SK-N-SH treated with all-trans-retinoic acid at 6 μM for 48 hours (cell line): ENCODE data around the gene TTC33.
A peak's percentile ranks its signal among the peaks of the same experiment; 100 is the strongest.

Experiments used
- ATAC-seq: fragments of 200-7000 bp; cut with Tn5 transposase; 3 replicates; pipeline ENCODE4 v1.9.1; 2020; ENCODE audit warnings: mild to moderate bottlenecking, moderate library complexity
- CREB5 ChIP-seq: fragments of 250-450 bp; sonication (Bioruptor Pico); IDR thresholded peaks from 2 replicates; pipeline ENCODE4 v1.5.1; 2020; ENCODE audit warnings: low read depth, mild to moderate bottlenecking, moderate library complexity
- CSDC2 ChIP-seq: fragments of 250-450 bp; sonication (Bioruptor Pico); IDR thresholded peaks from 2 replicates; pipeline ENCODE4 v1.5.0; 2020; ENCODE audit warnings: mild to moderate bottlenecking, moderate library complexity
- ESRRG ChIP-seq: fragments of 250-450 bp; sonication (Bioruptor Pico); IDR thresholded peaks from 2 replicates; pipeline ENCODE4 v1.6.1; 2021; ENCODE audit warnings: mild to moderate bottlenecking
- ISL1 ChIP-seq: fragments of 250-450 bp; sonication (Bioruptor Pico); IDR thresholded peaks from 2 replicates; pipeline ENCODE4 v2.1.2; 2022; ENCODE audit warnings: mild to moderate bottlenecking, moderate library complexity
- PPARA ChIP-seq: fragments of 250-450 bp; sonication (Bioruptor Pico); IDR thresholded peaks from 2 replicates; pipeline ENCODE4 v1.5.0; 2020; ENCODE audit warnings: mild to moderate bottlenecking, borderline replicate concordance
- SNAI2 ChIP-seq: fragments of 250-450 bp; sonication (Bioruptor Pico); IDR thresholded peaks from 2 replicates; pipeline ENCODE4 v1.5.0; 2020; ENCODE audit warnings: mild to moderate bottlenecking, moderate library complexity
- TCF4 ChIP-seq: fragments of 250-450 bp; sonication (Bioruptor Pico); IDR thresholded peaks from 2 replicates; pipeline ENCODE4 v1.8.0; 2021; ENCODE audit warnings: mild to moderate bottlenecking, moderate library complexity, borderline replicate concordance
- TOX ChIP-seq: fragments of 250-450 bp; sonication (Bioruptor Pico); IDR thresholded peaks from 2 replicates; pipeline ENCODE4 v1.8.0; 2021; ENCODE audit warnings: mild to moderate bottlenecking, moderate library complexity, borderline replicate concordance
- TSHZ2 ChIP-seq: fragments of 250-450 bp; sonication (Bioruptor Pico); IDR thresholded peaks from 2 replicates; pipeline ENCODE4 v1.5.0; 2020; ENCODE audit warnings: mild to moderate bottlenecking, moderate library complexity
- ZC3H10 ChIP-seq: fragments of 250-450 bp; sonication (Bioruptor Pico); IDR thresholded peaks from 2 replicates; pipeline ENCODE4 v1.5.1; 2021; ENCODE audit warnings: mild to moderate bottlenecking, moderate library complexity
- ZFP3 ChIP-seq: fragments of 250-450 bp; sonication (Bioruptor Pico); IDR thresholded peaks from 2 replicates; pipeline ENCODE4 v1.5.0; 2020; ENCODE audit warnings: mild to moderate bottlenecking, moderate library complexity
- ZFP30 ChIP-seq: fragments of 450-650 bp; formaldehyde crosslinking; IDR thresholded peaks from 2 replicates; pipeline ENCODE4 v1.5.0; 2022; ENCODE audit warnings: mild to moderate bottlenecking, moderate library complexity
- ZNF565 ChIP-seq: fragments of 450-650 bp; formaldehyde crosslinking; conservative IDR thresholded peaks from 2 replicates; pipeline ENCODE4 v1.5.0; 2020; ENCODE audit warnings: low read depth, mild to moderate bottlenecking, moderate library complexity
- TF ChIP-seq, protein P1 (sequence below): fragments of 250-450 bp; sonication (Bioruptor Pico); IDR thresholded peaks from 2 replicates; pipeline ENCODE4 v1.8.0; 2021; ENCODE audit warnings: low read depth, mild to moderate bottlenecking, moderate library complexity, borderline replicate concordance
- TF ChIP-seq, protein P2 (sequence below): fragments of 250-450 bp; sonication (Bioruptor Pico); IDR thresholded peaks from 2 replicates; pipeline ENCODE4 v1.8.0; 2020; ENCODE audit warnings: mild to moderate bottlenecking, moderate library complexity, borderline replicate concordance

TTC33 gene

GRCh38 chr5:40691894-40692293 lies 63.9 kb downstream of the TTC33 start (continued):
- TF ChIP-seq CREB5 (CRISPR knock-in tag): no peak
- TF ChIP-seq ZC3H10 (CRISPR knock-in tag): no peak

DNA sequence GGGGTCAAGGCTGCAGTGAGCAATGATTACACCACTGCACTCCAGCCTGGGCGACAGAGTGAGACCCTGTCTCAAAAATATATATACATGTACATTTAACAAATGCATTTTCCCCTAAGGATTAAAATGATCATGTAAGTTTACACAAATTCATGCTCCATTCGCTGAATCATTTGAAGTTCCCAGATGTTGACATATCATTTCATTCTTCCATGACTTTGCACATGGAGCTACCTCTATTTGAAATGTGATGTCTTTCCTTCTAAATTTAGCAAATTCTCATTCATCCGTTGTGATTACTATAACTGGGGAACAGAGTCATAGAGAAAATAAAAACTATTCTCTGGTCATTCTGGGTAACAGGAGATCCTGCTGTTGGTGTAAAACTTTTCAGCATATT lies 65.5 kb downstream of the TTC33 start:
- TF ChIP-seq, protein P1, sequence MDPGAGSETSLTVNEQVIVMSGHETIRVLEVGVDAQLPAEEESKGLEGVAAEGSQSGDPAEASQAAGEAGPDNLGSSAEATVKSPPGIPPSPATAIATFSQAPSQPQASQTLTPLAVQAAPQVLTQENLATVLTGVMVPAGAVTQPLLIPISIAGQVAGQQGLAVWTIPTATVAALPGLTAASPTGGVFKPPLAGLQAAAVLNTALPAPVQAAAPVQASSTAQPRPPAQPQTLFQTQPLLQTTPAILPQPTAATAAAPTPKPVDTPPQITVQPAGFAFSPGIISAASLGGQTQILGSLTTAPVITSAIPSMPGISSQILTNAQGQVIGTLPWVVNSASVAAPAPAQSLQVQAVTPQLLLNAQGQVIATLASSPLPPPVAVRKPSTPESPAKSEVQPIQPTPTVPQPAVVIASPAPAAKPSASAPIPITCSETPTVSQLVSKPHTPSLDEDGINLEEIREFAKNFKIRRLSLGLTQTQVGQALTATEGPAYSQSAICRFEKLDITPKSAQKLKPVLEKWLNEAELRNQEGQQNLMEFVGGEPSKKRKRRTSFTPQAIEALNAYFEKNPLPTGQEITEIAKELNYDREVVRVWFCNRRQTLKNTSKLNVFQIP (CRISPR knock-in tag): no peak
- TF ChIP-seq ZFP30 (CRISPR knock-in tag): no peak
- ATAC-seq: no peak

DNA sequence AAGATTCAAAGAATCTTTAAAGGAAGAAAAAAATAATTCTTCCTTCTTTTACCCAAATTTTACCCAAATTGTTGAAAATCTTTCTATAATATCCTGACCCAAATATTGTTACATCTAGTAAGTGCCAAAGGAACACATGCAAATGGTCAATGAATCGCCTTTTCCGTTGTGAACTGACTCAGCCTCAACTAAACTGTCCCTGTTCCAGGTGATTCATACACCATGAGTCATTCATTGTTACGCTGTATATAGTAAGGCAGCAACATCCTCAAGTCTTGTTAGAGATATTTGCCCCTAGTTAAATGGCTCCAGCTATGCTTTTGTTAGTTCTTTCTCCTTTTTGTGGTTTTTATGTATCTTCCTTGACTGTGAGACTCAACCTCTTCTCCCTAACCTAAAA lies 66.3 kb downstream of the TTC33 start:
- TF ChIP-seq ZFP30 (CRISPR knock-in tag) (no peak), ZFP3 (CRISPR knock-in tag) (no peak), PPARA (CRISPR knock-in tag) (no peak), ISL1 (no peak), SNAI2 (no peak), ESRRG (CRISPR knock-in tag) (no peak), TCF4 (CRISPR knock-in tag) (no peak), TSHZ2 (CRISPR knock-in tag) (no peak), CSDC2 (no peak), CREB5 (CRISPR knock-in tag) (no peak), ZNF565 (CRISPR knock-in tag) (no peak)
- TF ChIP-seq, all 23 proteins: peak for 0
- peak; percentile 91 for ATAC-seq

- ATAC-seq: no peak
- TF ChIP-seq TSHZ2 (CRISPR knock-in tag) (no peak), PPARA (CRISPR knock-in tag) (no peak), SNAI2 (no peak), TOX (no peak), ESRRG (CRISPR knock-in tag) (no peak)
Measured at GRCh38 chr5:40688996-40689395, 66.8 kb downstream of the TTC33 start.

GRCh38 chr5:40688127-40688761 lies 67.5 kb downstream of the TTC33 start:
- peak; percentile 97 for ATAC-seq
- TF ChIP-seq ZNF565 (CRISPR knock-in tag): no peak
- TF ChIP-seq ESRRG (CRISPR knock-in tag): no peak
- TF ChIP-seq, protein P2, sequence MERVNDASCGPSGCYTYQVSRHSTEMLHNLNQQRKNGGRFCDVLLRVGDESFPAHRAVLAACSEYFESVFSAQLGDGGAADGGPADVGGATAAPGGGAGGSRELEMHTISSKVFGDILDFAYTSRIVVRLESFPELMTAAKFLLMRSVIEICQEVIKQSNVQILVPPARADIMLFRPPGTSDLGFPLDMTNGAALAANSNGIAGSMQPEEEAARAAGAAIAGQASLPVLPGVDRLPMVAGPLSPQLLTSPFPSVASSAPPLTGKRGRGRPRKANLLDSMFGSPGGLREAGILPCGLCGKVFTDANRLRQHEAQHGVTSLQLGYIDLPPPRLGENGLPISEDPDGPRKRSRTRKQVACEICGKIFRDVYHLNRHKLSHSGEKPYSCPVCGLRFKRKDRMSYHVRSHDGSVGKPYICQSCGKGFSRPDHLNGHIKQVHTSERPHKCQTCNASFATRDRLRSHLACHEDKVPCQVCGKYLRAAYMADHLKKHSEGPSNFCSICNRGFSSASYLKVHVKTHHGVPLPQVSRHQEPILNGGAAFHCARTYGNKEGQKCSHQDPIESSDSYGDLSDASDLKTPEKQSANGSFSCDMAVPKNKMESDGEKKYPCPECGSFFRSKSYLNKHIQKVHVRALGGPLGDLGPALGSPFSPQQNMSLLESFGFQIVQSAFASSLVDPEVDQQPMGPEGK: no peak
- TF ChIP-seq SNAI2: no peak
- TF ChIP-seq ZFP3 (CRISPR knock-in tag): no peak
- TF ChIP-seq TOX: no peak
- TF ChIP-seq ZFP30 (CRISPR knock-in tag): no peak
- TF ChIP-seq, protein P1 (CRISPR knock-in tag): no peak
- no peak for TF ChIP-seq CSDC2
